HG02973 (cell line): ENCODE data around the gene PLAAT4.
"Not testable (repeated sequence)": the region's sequence is repeated elsewhere in the genome, so short reads cannot be mapped to it uniquely, and the experiment has no call there.

Source experiments
- ATAC-seq: cut with Tn5 transposase; IDR thresholded peaks from one replicate; pipeline ENCODE4 v1.9.1; 2021; ENCODE audit warnings: moderate library complexity; ENCODE audit not compliant: unreplicated experiment

The PLAAT4 gene

DNA sequence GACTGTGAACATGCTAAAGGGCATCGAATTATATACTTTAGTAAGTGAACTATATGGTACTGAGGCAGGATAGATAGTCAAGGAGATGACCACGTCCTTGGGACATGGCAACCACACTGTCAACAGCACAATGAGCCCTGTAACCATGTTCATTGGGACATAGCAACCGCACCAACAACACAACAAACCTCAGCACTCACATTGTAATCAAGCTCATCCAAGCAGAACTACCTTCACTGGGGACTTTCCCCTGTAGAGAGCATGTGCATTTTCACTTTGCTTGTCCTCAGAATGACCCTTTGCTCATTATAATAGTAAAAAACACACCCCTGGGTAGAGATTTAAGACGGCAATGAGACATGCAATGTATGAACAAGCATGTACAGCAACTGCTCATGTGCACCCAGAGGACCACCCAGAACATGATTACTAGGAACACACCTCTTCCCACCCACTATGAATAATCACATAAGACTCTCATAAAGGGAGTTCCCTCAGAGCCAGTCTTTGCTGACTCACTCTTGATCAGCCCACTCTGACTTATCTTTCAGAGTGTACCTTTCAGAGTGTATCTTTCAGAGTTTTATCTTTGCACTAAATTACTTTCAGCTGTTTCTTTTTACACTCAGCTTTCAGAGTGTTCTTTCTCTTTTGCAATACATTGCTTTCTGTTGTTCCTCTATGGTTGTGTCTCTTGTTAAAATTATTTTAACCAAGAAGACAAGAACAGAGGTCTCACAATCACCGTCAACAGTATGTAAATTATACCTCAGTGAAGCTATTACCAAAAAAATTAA is 30.6 kb downstream of the PLAAT4 start:
- ATAC-seq: peak; percentile 79

- no peak for ATAC-seq
Measured at GRCh38 chr11:63569570-63569969, 33.0 kb downstream of the PLAAT4 start.

GRCh38 chr11:63572026-63572688 is 35.5 kb downstream of the PLAAT4 start:
- no peak for ATAC-seq

DNA sequence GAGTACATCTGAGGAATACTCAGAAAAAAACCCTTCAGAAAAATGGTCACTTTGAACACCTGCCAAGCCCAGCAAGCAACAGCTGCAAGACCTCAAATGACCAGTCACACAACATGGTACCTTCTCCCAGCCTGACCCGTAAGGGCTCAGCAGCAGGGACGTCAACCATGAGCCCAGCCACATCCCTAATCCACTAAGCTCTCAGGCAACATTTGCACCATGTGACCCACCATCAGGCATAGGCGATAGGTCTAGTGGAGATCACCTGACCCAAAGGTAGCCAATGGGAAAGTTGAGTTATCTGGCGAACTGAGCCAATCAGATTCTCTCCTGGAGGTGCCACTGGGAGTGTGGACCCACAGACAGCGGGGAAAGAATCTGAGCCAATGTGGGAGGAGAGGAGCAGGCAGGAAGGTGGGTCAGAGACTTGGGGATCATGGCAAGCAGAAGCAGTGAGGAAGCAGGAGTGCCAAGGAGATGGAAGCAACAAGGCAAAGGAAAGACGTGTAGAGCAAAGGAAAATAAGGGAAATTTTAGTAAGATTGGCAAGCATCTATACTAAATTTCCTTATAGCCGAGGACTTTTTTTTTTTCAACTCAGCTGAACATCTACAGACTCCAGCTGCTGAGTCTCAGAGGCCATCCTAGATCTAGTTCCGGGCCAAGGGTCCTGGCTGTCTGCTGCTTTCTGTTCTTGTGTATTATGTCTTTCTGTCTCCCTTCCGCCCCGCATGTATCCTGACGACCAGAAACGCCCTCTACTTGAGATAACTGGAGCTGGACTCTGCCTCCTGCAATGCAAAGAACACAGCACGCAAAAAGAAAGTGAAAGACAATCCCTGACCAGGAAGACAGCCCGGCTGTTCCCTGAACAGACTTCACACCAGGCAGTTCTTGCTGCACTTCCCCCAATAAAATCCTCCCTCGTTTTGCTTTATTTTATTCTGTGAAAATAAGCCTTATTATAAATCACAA is 37.6 kb downstream of the PLAAT4 start:
- ATAC-seq: peak; percentile 46

- no peak for ATAC-seq
Measured at GRCh38 chr11:63574856-63575602, 38.4 kb downstream of the PLAAT4 start.

- ATAC-seq: not testable (repeated sequence)
Measured at GRCh38 chr11:63578882-63579281, 42.3 kb downstream of the PLAAT4 start.

- not testable (repeated sequence) for ATAC-seq
Measured at GRCh38 chr11:63581224-63581623, 44.6 kb downstream of the PLAAT4 start.

DNA sequence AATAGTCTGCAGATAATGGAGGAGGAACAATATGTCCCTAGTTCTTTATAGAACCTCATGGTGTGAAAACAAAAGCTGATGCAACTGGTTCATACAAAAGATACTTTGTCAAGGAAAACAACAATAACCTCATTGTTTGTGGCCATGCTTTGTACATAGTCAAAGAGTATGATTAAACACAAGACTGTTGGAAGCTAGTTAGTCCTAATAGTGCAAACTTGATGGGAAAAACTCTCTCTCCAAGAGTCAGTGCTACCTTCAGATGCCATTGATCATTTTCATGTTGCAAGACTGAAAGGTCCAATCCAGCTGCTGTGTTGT is 46.7 kb downstream of the PLAAT4 start:
- ATAC-seq: no peak

DNA sequence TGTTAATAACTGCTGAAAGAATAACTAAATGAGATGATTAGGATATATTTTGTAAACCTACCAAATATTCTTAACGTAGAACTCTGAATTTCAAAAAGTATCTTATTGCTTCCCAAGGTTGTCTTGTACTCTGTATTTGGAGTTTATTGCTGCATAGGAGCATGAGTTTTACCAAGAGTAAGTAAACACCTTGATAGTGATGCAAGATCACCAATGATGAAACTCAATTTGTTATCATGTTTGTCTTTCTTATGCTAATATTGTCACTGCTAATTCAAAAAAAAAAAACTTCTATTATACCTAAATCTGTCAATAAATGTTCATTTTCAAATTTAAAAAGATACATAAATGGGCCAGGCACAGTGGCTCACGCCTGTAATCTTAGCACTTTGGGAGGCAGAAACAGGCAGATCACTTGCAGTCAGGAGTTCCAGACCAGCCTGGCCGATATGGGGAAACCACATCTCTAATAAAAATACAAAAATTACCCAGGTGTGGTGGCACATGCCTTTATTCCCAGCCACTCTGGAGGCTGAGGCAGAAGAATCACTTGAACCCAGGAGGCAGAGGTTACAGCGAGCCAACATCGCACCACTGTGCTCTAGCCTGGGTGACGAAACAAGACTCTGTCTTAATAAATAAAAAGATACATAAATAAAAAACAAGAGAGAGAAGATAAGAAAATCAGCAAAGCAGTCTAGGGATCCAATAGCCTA is 50.0 kb downstream of the PLAAT4 start:
- ATAC-seq: no peak

- ATAC-seq: no peak
Measured at GRCh38 chr11:63589000-63589399, 52.4 kb downstream of the PLAAT4 start.

DNA sequence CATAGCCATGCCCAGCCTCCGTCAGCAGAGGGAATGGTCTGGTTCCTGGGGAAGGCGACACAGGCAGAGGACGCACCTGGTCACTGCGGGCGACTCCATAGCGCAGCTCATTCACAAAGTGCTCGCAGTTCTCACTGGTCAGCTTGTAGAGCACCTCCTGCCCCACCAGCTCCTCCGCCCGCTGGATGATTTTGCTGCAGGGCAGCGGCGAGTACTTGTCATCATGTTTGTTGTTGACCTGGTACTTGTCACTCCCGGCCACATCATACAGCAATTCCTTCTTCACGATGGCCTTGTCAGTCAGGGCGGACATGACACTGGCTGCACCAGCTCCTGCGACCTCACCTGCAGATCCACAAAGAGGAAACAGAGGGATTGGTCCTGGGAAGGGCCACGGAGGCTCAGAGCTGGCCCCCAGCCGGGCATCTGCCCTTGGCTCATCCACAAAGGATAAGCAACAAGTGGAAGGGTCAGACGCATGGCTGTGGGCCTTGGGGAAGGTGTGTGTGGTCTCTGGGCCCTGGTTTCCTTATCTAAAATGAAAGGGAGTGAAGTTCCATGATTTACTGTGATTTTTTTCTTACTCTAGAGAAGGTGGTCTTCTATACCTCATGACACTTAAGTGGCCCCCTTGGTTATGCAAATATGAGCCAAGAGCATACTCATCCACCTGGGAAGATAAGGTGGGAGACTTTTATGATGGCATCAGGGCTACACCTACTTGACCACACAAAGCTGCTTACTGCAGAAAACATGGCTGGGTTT is 53.6 kb downstream of the PLAAT4 start:
- ATAC-seq: no peak

- ATAC-seq: no peak
Measured at GRCh38 chr11:63592975-63593395, 56.4 kb downstream of the PLAAT4 start.

- no peak for ATAC-seq
Measured at GRCh38 chr11:63595296-63595695, 58.7 kb downstream of the PLAAT4 start.
